Ishikawa (cell line): ENCODE results near the gene PKN2.

Source experiments
- CEBPB ChIP-seq: IDR thresholded peaks from 2 replicates; pipeline ENCODE4 v1.6.1; 2012
- CREB1 ChIP-seq: IDR thresholded peaks from 2 replicates; pipeline ENCODE4 v1.6.1; 2012; ENCODE audit warnings: low read depth
- EGR1 ChIP-seq: IDR thresholded peaks from 2 replicates; pipeline ENCODE4 v1.6.1; 2012
- EP300 ChIP-seq: IDR thresholded peaks from 2 replicates; pipeline ENCODE4 v1.6.1; 2012; ENCODE audit warnings: borderline replicate concordance
- FOXM1 ChIP-seq: IDR thresholded peaks from 2 replicates; pipeline ENCODE4 v1.6.1; 2012; ENCODE audit warnings: low read depth, borderline replicate concordance
- MAX ChIP-seq: IDR thresholded peaks from 2 replicates; pipeline ENCODE4 v1.6.1; 2012
- NFIC ChIP-seq: IDR thresholded peaks from 2 replicates; pipeline ENCODE4 v1.6.1; 2012
- RAD21 ChIP-seq: IDR thresholded peaks from 2 replicates; pipeline ENCODE4 v1.6.1; 2012; ENCODE audit warnings: low read depth
- REST ChIP-seq: IDR thresholded peaks from 2 replicates; pipeline ENCODE4 v1.6.1; 2012; ENCODE audit warnings: low read depth, mild to moderate bottlenecking
- TAF1 ChIP-seq: IDR thresholded peaks from 2 replicates; pipeline ENCODE4 v1.6.1; 2012; ENCODE audit warnings: low read depth, mild to moderate bottlenecking
- TCF12 ChIP-seq: IDR thresholded peaks from 2 replicates; pipeline ENCODE4 v1.6.1; 2012; ENCODE audit warnings: low read depth
- TEAD4 ChIP-seq: IDR thresholded peaks from 2 replicates; pipeline ENCODE4 v1.6.1; 2012
- USF1 ChIP-seq: IDR thresholded peaks from 2 replicates; pipeline ENCODE4 v1.6.1; 2012
- YY1 ChIP-seq: IDR thresholded peaks from 2 replicates; pipeline ENCODE4 v1.6.1; 2012; ENCODE audit warnings: low read depth
- ZBTB7A ChIP-seq: IDR thresholded peaks from 2 replicates; pipeline ENCODE4 v1.6.1; 2012; ENCODE audit warnings: low read depth

PKN2 gene

GRCh38 chr1:88646476-88647248 lies 37.4 kb upstream of the PKN2 start:
- TF ChIP-seq TCF12 (no peak), EP300 (no peak), TEAD4 (no peak), MAX (no peak), NFIC (no peak), USF1 (no peak), RAD21 (no peak), REST (no peak), YY1 (no peak), ZBTB7A (no peak), CREB1 (no peak), EGR1 (no peak), FOXM1 (no peak), CEBPB (no peak), TAF1 (no peak)

- no peak for TF ChIP-seq TEAD4
- no peak for TF ChIP-seq CREB1
- no peak for TF ChIP-seq EGR1
- no peak for TF ChIP-seq EP300
- no peak for TF ChIP-seq ZBTB7A
- TF ChIP-seq MAX = no peak
- TF ChIP-seq TAF1 = no peak
- no peak for TF ChIP-seq FOXM1
- no peak for TF ChIP-seq NFIC
- TF ChIP-seq CEBPB = no peak
- no peak for TF ChIP-seq TCF12
- TF ChIP-seq USF1 = no peak
- TF ChIP-seq RAD21 = no peak
- no peak for TF ChIP-seq YY1
- TF ChIP-seq REST = no peak
Observed at GRCh38 chr1:88647249-88647645, 36.8 kb upstream of the PKN2 start.

DNA sequence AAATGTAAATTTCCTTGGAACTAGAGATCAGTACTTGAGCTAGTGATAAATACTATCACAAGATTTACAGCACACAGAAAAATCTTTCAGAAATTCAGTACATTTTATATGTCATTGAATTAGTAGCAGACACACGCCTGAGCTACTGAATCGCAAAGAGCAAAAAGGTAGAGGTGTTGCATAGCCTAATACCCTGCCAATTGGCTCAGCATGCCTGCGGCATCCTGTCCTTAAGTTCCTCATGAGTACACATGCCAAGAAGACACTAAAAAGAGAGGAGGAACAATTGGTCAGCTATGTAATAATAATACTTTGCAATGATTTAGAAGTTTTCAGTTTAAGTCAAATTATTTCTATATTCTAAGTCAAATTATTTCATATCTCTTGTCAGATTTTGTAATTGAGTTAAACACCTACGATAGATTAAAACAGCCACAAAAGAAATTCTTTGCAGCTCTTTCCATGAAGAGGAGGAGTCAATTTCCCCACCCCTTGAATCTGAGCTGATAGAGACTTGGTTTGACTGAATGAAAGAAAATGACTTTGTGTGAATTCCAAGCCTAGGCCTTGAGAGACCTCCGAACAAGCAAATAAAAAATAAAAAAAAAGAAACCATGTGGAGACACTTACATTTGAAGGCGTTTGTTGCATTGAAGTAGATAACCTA lies 36.2 kb upstream of the PKN2 start:
- TF ChIP-seq CREB1 (no peak), USF1 (no peak), TCF12 (no peak), CEBPB (no peak), ZBTB7A (no peak), EGR1 (no peak), EP300 (no peak), FOXM1 (no peak), TEAD4 (no peak)

- TF ChIP-seq NFIC (no peak), TAF1 (no peak), CEBPB (no peak), TCF12 (no peak), EP300 (no peak), MAX (no peak), ZBTB7A (no peak), YY1 (no peak), REST (no peak), USF1 (no peak), EGR1 (no peak), FOXM1 (no peak), CREB1 (no peak), RAD21 (no peak), TEAD4 (no peak)
Observed at GRCh38 chr1:88648706-88649105, 35.4 kb upstream of the PKN2 start.
